HCT116 (cell line): Measurements from ENCODE around the gene HACE1. TPM values are rescaled to one million over a fixed set of nuclear protein-coding genes. Genes with fewer than 3 reads are reported as not detected.

Experiments used
- ATAC-seq: fragments of 200-7000 bp; cut with Tn5 transposase; 2 replicates; pipeline ENCODE4 v1.9.1; 2020; ENCODE audit warnings: mild to moderate bottlenecking, moderate library complexity
- BruUV-seq: library from RNA; stranded (reverse); fragments of 400-500 nt; replicated peaks from 2 replicates; lab custom pipeline; 2021; lab: Mats Ljungman, UMichigan
- CTCF ChIA-PET: fragments of 300-600 bp; sonication (Branson Sonifier 250); formaldehyde crosslinking; loops from one replicate; lab custom pipeline; 2021; ENCODE audit warnings: antibody characterized with exemption; lab: Charles Lee
- POLR2A ChIA-PET: fragments of 300-600, 350-600 bp; sonication (Branson Sonifier 250); formaldehyde crosslinking; loops from one replicate; lab custom pipeline; 2021; ENCODE audit warnings: antibody characterized with exemption; lab: Charles Lee
- RAD21 ChIA-PET, 2 experiments: fragments of 300-600 bp; sonication (Branson Sonifier 250); formaldehyde crosslinking; loops; one replicate each; lab custom pipeline; 2023; ENCODE audit warnings: low total read pairs in 2 of 2; ENCODE audit not compliant: uncharacterized antibody in 2 of 2, unreplicated experiment in 2 of 2, low non-redundant PET in 1 of 2; lab: Charles Lee
- DNase-seq: peaks from one replicate; pipeline ENCODE4 v3.0.0-alpha.2; 2010; ENCODE audit warnings: low read depth, low spot score
- H2AFZ ChIP-seq: fragments of 200-600 bp; shearing (Covaris generic), sonication (generic); 2 replicates; pipeline ENCODE4 v1.6.1; 2017; ENCODE audit warnings: low read depth, mixed run types, mixed read lengths, antibody characterized with exemption, low read length; ENCODE audit not compliant: poor library complexity, severe bottlenecking
- H3K27ac ChIP-seq: 2 replicates; pipeline ENCODE4 v1.5.1; 2012; ENCODE audit warnings: low read depth, low read length
- H3K27me3 ChIP-seq: fragments of 200-600 bp; sonication (generic); 2 replicates; pipeline ENCODE4 v1.6.1; 2016; ENCODE audit warnings: mixed run types, low read length, mixed read lengths; ENCODE audit not compliant: insufficient read depth
- H3K36me3 ChIP-seq, 2 experiments: fragments of 200-500 bp in 1 of 2; fragments of 200-600 bp in 1 of 2; sonication (Bioruptor generic) in 1 of 2; sonication (generic) in 1 of 2; 2 replicates each; pipeline versions ENCODE4 v1.5.1 to v1.6.1; 2014 to 2016; ENCODE audit warnings: low read length in 2 of 2, inconsistent platforms in 1 of 2, mixed read lengths in 1 of 2, mixed run types in 1 of 2; ENCODE audit not compliant: insufficient read depth in 2 of 2, control insufficient read depth in 1 of 2
- H3K4me1 ChIP-seq, 2 experiments: fragments of 200-600 bp in 1 of 2; sonication (generic) in 1 of 2; 2 replicates each; pipeline versions ENCODE4 v1.5.1 to v1.6.1; 2012 to 2017; ENCODE audit warnings: low read length in 2 of 2, inconsistent platforms in 1 of 2, mild to moderate bottlenecking in 1 of 2, mixed read lengths in 1 of 2, mixed run types in 1 of 2, moderate library complexity in 1 of 2; ENCODE audit not compliant: insufficient read depth in 2 of 2, control insufficient read depth in 1 of 2
- H3K4me2 ChIP-seq: fragments of 200-600 bp; sonication (generic); 2 replicates; pipeline ENCODE4 v1.6.1; 2017; ENCODE audit warnings: mixed run types, low read length, mixed read lengths
- H3K4me3 ChIP-seq, 2 experiments: fragments of 200-600 bp in 1 of 2; sonication (generic) in 1 of 2; replicated peaks in 1 of 2; 2 replicates each; pipeline ENCODE4 v1.5.1; 2011 to 2016; ENCODE audit warnings: low read length in 2 of 2, control low read depth in 1 of 2, low read depth in 1 of 2, mild to moderate bottlenecking in 1 of 2, mixed read lengths in 1 of 2, mixed run types in 1 of 2
- H3K79me2 ChIP-seq: fragments of 200-600 bp; sonication (generic); 2 replicates; pipeline ENCODE4 v1.6.1; 2017; ENCODE audit warnings: mild to moderate bottlenecking, mixed run types, low read length, moderate library complexity, mixed read lengths; ENCODE audit not compliant: insufficient read depth
- H3K9ac ChIP-seq: fragments of 200-600 bp; sonication (generic); 2 replicates; pipeline ENCODE4 v1.6.1; 2016; ENCODE audit warnings: low read length, mixed read lengths
- H3K9me2 ChIP-seq: fragments of 200-600 bp; sonication (generic), shearing (Covaris generic); 2 replicates; pipeline ENCODE4 v1.6.1; 2017; ENCODE audit warnings: mixed run types, mild to moderate bottlenecking, moderate library complexity; ENCODE audit not compliant: insufficient read depth
- H3K9me3 ChIP-seq, 2 experiments: fragments of 200-500 bp in 1 of 2; fragments of 200-600 bp in 1 of 2; sonication (Bioruptor generic) in 1 of 2; sonication (generic) in 1 of 2; 2 replicates each; pipeline ENCODE4 v1.6.1; 2014 to 2017; ENCODE audit warnings: low read length in 2 of 2, mixed read lengths in 2 of 2, inconsistent platforms in 1 of 2, low read depth in 1 of 2, mild to moderate bottlenecking in 1 of 2, mixed run types in 1 of 2, moderate library complexity in 1 of 2; ENCODE audit not compliant: control insufficient read depth in 1 of 2, insufficient read depth in 1 of 2
- H4K20me1 ChIP-seq: fragments of 200-600 bp; sonication (generic), shearing (Covaris generic); 2 replicates; pipeline ENCODE4 v1.6.1; 2017; ENCODE audit warnings: mixed run types, mild to moderate bottlenecking, moderate library complexity; ENCODE audit not compliant: insufficient read depth
- ATF3 ChIP-seq: IDR thresholded peaks from 2 replicates; pipeline ENCODE4 v1.6.1; 2012
- FOSL1 ChIP-seq: IDR thresholded peaks from 2 replicates; pipeline ENCODE4 v1.6.1; 2012; ENCODE audit warnings: low read depth
- JUND ChIP-seq: IDR thresholded peaks from 2 replicates; pipeline ENCODE4 v1.6.1; 2012
- POLR2AphosphoS5 ChIP-seq: IDR thresholded peaks from 2 replicates; pipeline ENCODE4 v1.6.1; 2011; ENCODE audit warnings: mild to moderate bottlenecking, low read depth, low read length, moderate library complexity
- ZBTB33 ChIP-seq: IDR thresholded peaks from 2 replicates; pipeline ENCODE4 v1.6.1; 2011; ENCODE audit warnings: mild to moderate bottlenecking, low read length, moderate library complexity; ENCODE audit not compliant: insufficient replicate concordance; ENCODE audit errors: extremely low read depth
- ZFX ChIP-seq: fragments of 450-650 bp; IDR thresholded peaks from 2 replicates; pipeline ENCODE4 v1.6.1; 2017
- ZNF274 ChIP-seq: fragments of 200-500 bp; sonication (Bioruptor generic); IDR thresholded peaks from 2 replicates; pipeline ENCODE4 v1.6.1; 2014; ENCODE audit warnings: mild to moderate bottlenecking, low read depth, low read length, inconsistent platforms
- intact Hi-C: fragments of 100-400 bp; cut with micrococcal nuclease; formaldehyde crosslinking; loops from 2 replicates; pipeline ENCODE4 v1.10.0; 2022
- total RNA-seq: library from RNA; stranded (reverse); gene quantifications from one replicate; pipeline ENCODE4 v1.2.1, GENCODE V29; 2021; ENCODE audit not compliant: unreplicated experiment

HACE1 gene
- total RNA-seq, 1 experiment from 2014 or later: 10.9 TPM

- no peak for TF ChIP-seq ZBTB33
- no peak for TF ChIP-seq ZNF274
- no peak for TF ChIP-seq FOSL1
- TF ChIP-seq POLR2AphosphoS5: no peak
Measured at GRCh38 chr6:104710543-104711335, 149.0 kb downstream of the HACE1 start (continued).

GRCh38 chr6:104705916-104706442 lies 153.7 kb downstream of the HACE1 start:
- intact Hi-C loops: no loop called here

More at GRCh38 chr6:104705916-104706442, 153.7 kb downstream of the HACE1 start:
- Histone ChIP-seq H3K4me3 (no peak overlapping the region), H2AFZ (no peak overlapping the region), H4K20me1 (no peaks in the 10 kb centered on the region), H3K9me3 (no peaks in the 10 kb centered on the region), H3K9me2 (no peaks in the 10 kb centered on the region), H3K9ac (no peak overlapping the region), H3K36me3 (no peaks in the 10 kb centered on the region), H3K27me3 (no peaks in the 10 kb centered on the region), H3K27ac (no peak overlapping the region), H3K4me1 (0 out of 4 replicates have a peak, but pooled peaks cover 0 to under 1% of the 10 kb centered on the region in 2 experiments), H3K4me2 (no peak overlapping the region), H3K79me2 (no peaks in the 10 kb centered on the region)
- ATAC-seq (no peak), DNase-seq (no peak)
- no peak for TF ChIP-seq JUND
- no peak for TF ChIP-seq ZFX
- TF ChIP-seq ATF3: no peak
- BruUV-seq: no TSS peak
- ChIA-PET RAD21 (no interaction called here), CTCF (no interaction called here), POLR2A (no interaction called here)
